ENCODE measurements around the gene ZGRF1. TPM values are rescaled to one million over a fixed set of nuclear protein-coding genes. Genes with fewer than 3 reads are reported as not detected.

ZGRF1 gene
- total and polyA plus RNA-seq, 4 donors = 1.3 to 14.9 (median 4.6) TPM

DNA sequence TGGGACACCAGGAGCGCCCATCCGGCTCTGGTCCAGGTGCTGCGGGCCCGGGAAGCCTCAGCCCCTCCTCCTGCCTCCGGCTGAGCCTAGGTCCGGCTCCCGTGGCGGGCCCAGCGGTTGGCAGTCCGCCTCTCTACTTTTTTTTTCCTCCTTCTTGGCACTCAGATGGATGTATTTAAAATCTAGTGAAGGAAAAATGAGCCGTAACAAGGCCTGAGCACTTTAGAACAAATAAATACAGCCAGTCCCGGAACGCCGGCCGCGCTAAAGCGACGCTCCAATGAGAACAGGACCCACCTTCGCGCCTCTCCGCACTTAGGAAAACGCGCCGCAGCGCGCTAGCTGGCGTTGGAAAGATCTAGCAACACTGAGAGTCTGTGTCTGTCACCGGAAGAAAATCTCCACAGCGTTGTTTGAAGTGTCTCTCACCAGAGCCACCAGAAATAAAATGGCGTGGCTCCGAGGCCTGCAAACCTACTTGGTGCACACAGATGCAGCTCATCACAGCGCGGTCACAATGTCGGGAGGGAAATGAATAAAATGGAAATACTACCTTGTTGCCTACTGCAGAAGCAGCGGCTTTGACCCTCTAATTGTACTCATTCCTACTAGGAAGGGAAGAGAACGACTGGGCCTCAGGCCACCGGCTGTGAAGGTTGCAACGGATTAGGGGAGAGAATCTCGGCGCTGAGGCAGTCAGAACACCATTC is 125.5 kb downstream of the ZGRF1 start:
- H3K4me3 ChIP-seq = no peak overlapping the region
- H3K9me3 ChIP-seq (ENCODE audit: control insufficient read depth in 4 of 4, insufficient read depth in 3 of 4, low read length in 3 of 4) = peaks cover 0 to 15% (median 0%) of the 10 kb centered on the region in 4 donors
- no peak for ATAC-seq (ENCODE audit: insufficient read depth, low FRiP score)
- no peak overlapping the region for H3K9ac ChIP-seq (ENCODE audit: insufficient read depth in 1 of 2, low read length in 2 of 2)
- peak; percentile 25 to 42 (median 37) for DNase-seq
- no peak overlapping the region for H3K27ac ChIP-seq (ENCODE audit: low read depth in 1 of 2, low read length in 1 of 2)
- H3K27me3 ChIP-seq (ENCODE audit: control insufficient read depth in 3 of 3, insufficient read depth in 3 of 3, low read length in 2 of 3) = peaks cover 14 to 92% (median 86%) of the 10 kb centered on the region in 3 donors
- TF ChIP-seq, protein P1, sequence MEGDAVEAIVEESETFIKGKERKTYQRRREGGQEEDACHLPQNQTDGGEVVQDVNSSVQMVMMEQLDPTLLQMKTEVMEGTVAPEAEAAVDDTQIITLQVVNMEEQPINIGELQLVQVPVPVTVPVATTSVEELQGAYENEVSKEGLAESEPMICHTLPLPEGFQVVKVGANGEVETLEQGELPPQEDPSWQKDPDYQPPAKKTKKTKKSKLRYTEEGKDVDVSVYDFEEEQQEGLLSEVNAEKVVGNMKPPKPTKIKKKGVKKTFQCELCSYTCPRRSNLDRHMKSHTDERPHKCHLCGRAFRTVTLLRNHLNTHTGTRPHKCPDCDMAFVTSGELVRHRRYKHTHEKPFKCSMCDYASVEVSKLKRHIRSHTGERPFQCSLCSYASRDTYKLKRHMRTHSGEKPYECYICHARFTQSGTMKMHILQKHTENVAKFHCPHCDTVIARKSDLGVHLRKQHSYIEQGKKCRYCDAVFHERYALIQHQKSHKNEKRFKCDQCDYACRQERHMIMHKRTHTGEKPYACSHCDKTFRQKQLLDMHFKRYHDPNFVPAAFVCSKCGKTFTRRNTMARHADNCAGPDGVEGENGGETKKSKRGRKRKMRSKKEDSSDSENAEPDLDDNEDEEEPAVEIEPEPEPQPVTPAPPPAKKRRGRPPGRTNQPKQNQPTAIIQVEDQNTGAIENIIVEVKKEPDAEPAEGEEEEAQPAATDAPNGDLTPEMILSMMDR (IDR thresholded peaks at IDR 0.05; ENCODE audit: control extremely low read depth, extremely low read depth) = no peak
- no peaks in the 10 kb centered on the region for H3K36me3 ChIP-seq (ENCODE audit: control insufficient read depth in 4 of 4, insufficient read depth in 4 of 4, low read length in 4 of 4)
- 9 to 14% methylated on average over 39 to 40 of the region's 40 CpGs for WGBS, 2 donors
- peaks cover 0 to 34% (median 6%) of the 10 kb centered on the region in 5 donors for H3K4me1 ChIP-seq (ENCODE audit: control insufficient read depth in 5 of 5, insufficient read depth in 5 of 5, low read length in 5 of 5)

DNA sequence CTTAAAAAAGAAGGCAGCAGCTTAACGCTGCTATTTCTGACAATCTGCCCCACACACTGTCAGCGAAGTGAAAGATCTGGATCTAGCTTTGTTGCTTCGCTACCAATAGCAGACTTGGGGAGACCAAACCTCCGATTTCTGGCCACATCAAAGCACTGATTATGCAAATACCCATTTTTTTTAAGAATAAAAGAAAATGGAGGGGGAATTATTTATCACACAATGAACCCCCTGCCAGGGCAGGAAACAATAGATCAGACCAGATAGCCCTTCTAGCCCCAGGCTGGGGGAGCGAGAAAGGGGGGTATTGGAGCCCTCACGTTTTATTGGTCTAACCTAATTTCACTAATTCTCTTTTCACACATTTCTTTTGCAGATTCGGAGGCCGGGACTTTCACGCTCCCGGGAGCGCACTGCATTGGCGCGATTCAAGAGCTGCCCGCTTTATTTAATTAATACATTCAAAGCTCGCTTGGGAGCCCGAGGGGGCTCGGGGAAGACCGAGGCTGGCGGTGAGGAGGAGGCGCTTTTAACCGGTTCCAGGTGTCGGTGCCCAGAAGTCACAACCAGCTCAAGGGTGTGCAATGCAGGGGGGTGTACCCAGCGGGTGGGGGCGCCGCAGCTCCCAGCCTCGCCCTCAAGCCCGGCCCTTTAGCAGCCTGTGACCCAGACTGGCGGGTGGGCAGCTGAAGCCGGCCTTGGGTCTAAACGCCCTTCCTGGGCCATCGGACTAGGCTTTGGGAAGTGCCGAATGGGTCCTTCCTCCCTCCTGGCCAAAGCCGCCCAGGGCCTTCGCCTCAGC is 126.2 kb downstream of the ZGRF1 start:
- Histone ChIP-seq H3K4me1 (ENCODE audit: control insufficient read depth in 5 of 5, insufficient read depth in 5 of 5, low read length in 5 of 5) (peaks cover 0 to 29% (median 4%) of the 10 kb centered on the region in 5 donors), H3K9me3 (ENCODE audit: control insufficient read depth in 4 of 4, insufficient read depth in 3 of 4, low read length in 3 of 4) (peaks cover 0 to 15% (median 0%) of the 10 kb centered on the region in 4 donors), H3K36me3 (ENCODE audit: control insufficient read depth in 4 of 4, insufficient read depth in 4 of 4, low read length in 4 of 4) (no peaks in the 10 kb centered on the region), H3K27ac (ENCODE audit: low read depth in 1 of 2, low read length in 1 of 2) (no peak overlapping the region), H3K9ac (ENCODE audit: insufficient read depth in 1 of 2, low read length in 2 of 2) (no peak overlapping the region), H3K27me3 (ENCODE audit: control insufficient read depth in 3 of 3, insufficient read depth in 3 of 3, low read length in 2 of 3) (peaks cover 17 to 94% (median 89%) of the 10 kb centered on the region in 3 donors), H3K4me3 (no peak overlapping the region)
- ATAC-seq (ENCODE audit: insufficient read depth, low FRiP score) = no peak
- TF ChIP-seq, protein P1 (IDR thresholded peaks at IDR 0.05; ENCODE audit: control extremely low read depth, extremely low read depth) = no peak
- DNase-seq = peak; percentile 16 to 26 (median 24)
- WGBS, 2 donors = 5% methylated on average over 34 of the region's 34 CpGs

DNA sequence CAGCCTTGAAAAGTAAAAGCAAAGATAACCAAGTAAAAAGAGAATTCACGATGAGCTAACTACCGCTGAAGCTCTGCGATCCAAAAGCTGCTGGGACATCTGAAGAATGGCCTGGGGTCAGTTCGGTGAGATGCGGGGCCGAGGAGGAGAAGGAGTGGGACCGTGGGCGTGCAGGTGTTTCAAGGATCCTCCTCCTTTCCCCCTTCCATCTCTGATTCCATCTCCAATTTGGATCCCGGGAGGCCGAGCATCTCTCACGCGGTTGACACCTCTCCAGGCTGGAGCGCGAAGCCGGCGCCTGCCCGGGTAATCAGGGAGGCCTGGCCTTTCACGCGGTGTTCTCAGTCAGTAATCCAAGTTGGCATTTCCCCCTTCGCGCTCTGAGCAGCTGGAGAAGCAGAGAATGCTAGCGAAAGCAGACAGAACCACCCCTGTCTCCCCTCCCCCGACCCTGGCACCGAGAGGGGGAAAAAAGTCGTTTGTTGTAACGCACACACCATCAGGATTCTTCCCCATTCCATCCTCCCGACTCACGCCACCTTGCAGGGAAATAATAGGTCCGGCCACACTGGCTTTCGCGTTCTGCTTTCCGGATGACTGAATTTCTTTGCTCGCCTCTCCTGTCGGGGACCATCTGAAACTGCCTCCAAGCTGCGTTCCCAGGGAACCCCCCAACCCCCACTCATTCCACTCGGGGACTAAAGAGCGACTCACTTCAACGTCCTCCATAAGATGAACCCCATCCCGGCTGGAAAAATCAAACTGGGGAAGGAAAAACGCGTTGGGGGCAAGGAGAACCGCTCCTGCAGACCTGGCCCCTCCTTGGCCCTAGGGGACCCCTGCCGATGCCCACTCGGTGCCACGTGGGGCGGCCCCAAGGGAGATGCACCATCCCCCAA is 127.2 kb downstream of the ZGRF1 start:
- H3K4me1 ChIP-seq (ENCODE audit: control insufficient read depth in 5 of 5, insufficient read depth in 5 of 5, low read length in 5 of 5) = peaks cover 0 to 19% (median 4%) of the 10 kb centered on the region in 5 donors
- peak; percentile 4 to 27 (median 14) for DNase-seq
- no peak overlapping the region for H3K27ac ChIP-seq (ENCODE audit: low read depth in 1 of 2, low read length in 1 of 2)
- peaks cover 0 to 13% (median 0%) of the 10 kb centered on the region in 4 donors for H3K9me3 ChIP-seq (ENCODE audit: control insufficient read depth in 4 of 4, insufficient read depth in 3 of 4, low read length in 3 of 4)
- ATAC-seq (ENCODE audit: insufficient read depth, low FRiP score) = no peak
- no peak overlapping the region for H3K9ac ChIP-seq (ENCODE audit: insufficient read depth in 1 of 2, low read length in 2 of 2)
- H3K36me3 ChIP-seq (ENCODE audit: control insufficient read depth in 4 of 4, insufficient read depth in 4 of 4, low read length in 4 of 4) = no peaks in the 10 kb centered on the region
- TF ChIP-seq, protein P1 (IDR thresholded peaks at IDR 0.05; ENCODE audit: control extremely low read depth, extremely low read depth) = no peak
- H3K27me3 ChIP-seq (ENCODE audit: control insufficient read depth in 3 of 3, insufficient read depth in 3 of 3, low read length in 2 of 3) = peaks cover 17 to 93% (median 88%) of the 10 kb centered on the region in 3 donors
- WGBS, 2 donors = 5 to 7% methylated on average over 46 of the region's 46 CpGs
- H3K4me3 ChIP-seq = no peak overlapping the region
